SK-N-SH treated with all-trans-retinoic acid at 6 μM for 48 hours (cell line): ENCODE measurements around the gene RNFT2.

Experiments used
- ESRRG ChIP-seq: fragments of 250-450 bp; sonication (Bioruptor Pico); IDR thresholded peaks from 2 replicates; pipeline ENCODE4 v1.6.1; 2021; ENCODE audit warnings: mild to moderate bottlenecking
- ISL1 ChIP-seq: fragments of 250-450 bp; sonication (Bioruptor Pico); IDR thresholded peaks from 2 replicates; pipeline ENCODE4 v2.1.2; 2022; ENCODE audit warnings: mild to moderate bottlenecking, moderate library complexity
- PPARA ChIP-seq: fragments of 250-450 bp; sonication (Bioruptor Pico); IDR thresholded peaks from 2 replicates; pipeline ENCODE4 v1.5.0; 2020; ENCODE audit warnings: mild to moderate bottlenecking, borderline replicate concordance
- RARB ChIP-seq: fragments of 250-450 bp; sonication (Bioruptor Pico); IDR thresholded peaks from 2 replicates; pipeline ENCODE4 v1.8.0; 2021; ENCODE audit warnings: mild to moderate bottlenecking, moderate library complexity
- TCF4 ChIP-seq: fragments of 250-450 bp; sonication (Bioruptor Pico); IDR thresholded peaks from 2 replicates; pipeline ENCODE4 v1.8.0; 2021; ENCODE audit warnings: mild to moderate bottlenecking, moderate library complexity, borderline replicate concordance
- TOX ChIP-seq: fragments of 250-450 bp; sonication (Bioruptor Pico); IDR thresholded peaks from 2 replicates; pipeline ENCODE4 v1.8.0; 2021; ENCODE audit warnings: mild to moderate bottlenecking, moderate library complexity, borderline replicate concordance
- ZFP3 ChIP-seq: fragments of 250-450 bp; sonication (Bioruptor Pico); IDR thresholded peaks from 2 replicates; pipeline ENCODE4 v1.5.0; 2020; ENCODE audit warnings: mild to moderate bottlenecking, moderate library complexity
- ZNF8 ChIP-seq: fragments of 450-650 bp; formaldehyde crosslinking; IDR thresholded peaks from 2 replicates; pipeline ENCODE4 v1.5.0; 2020; ENCODE audit warnings: mild to moderate bottlenecking, moderate library complexity
- TF ChIP-seq, protein P1 (sequence below): fragments of 250-450 bp; sonication (Bioruptor Pico); IDR thresholded peaks from 2 replicates; pipeline ENCODE4 v1.5.0; 2020; ENCODE audit warnings: mild to moderate bottlenecking, moderate library complexity
- TF ChIP-seq, protein P2 (sequence below): fragments of 250-450 bp; sonication (Bioruptor Pico); IDR thresholded peaks from 2 replicates; pipeline ENCODE4 v1.8.0; 2020; ENCODE audit warnings: mild to moderate bottlenecking, moderate library complexity, borderline replicate concordance

DNA sequence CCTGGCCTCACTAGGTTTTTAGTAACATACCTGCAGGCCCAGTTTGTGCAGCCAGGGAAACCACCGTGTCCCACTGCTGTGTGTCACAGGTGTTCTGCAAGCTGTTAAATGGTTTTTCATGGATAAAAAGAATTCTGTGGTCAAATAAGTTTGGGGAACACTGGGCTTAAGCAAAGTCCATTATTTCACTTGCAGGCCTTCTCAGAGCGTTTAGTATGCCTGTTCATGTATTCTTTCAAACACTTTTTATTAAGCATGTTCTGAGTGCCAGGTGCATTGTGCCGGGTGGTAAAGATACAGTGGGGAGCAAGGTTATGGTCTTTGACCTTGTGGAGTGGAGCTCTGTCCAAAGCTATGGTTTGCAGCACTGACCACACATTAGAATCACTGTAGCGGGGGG is 7.4 kb downstream of the RNFT2 start:
- TF ChIP-seq ZFP3 (CRISPR knock-in tag) (no peak), TCF4 (no peak), PPARA (CRISPR knock-in tag) (no peak), TOX (CRISPR knock-in tag) (no peak), ISL1 (no peak), ESRRG (CRISPR knock-in tag) (no peak), ZNF8 (CRISPR knock-in tag) (no peak), RARB (CRISPR knock-in tag) (no peak)
- TF ChIP-seq, protein P1, sequence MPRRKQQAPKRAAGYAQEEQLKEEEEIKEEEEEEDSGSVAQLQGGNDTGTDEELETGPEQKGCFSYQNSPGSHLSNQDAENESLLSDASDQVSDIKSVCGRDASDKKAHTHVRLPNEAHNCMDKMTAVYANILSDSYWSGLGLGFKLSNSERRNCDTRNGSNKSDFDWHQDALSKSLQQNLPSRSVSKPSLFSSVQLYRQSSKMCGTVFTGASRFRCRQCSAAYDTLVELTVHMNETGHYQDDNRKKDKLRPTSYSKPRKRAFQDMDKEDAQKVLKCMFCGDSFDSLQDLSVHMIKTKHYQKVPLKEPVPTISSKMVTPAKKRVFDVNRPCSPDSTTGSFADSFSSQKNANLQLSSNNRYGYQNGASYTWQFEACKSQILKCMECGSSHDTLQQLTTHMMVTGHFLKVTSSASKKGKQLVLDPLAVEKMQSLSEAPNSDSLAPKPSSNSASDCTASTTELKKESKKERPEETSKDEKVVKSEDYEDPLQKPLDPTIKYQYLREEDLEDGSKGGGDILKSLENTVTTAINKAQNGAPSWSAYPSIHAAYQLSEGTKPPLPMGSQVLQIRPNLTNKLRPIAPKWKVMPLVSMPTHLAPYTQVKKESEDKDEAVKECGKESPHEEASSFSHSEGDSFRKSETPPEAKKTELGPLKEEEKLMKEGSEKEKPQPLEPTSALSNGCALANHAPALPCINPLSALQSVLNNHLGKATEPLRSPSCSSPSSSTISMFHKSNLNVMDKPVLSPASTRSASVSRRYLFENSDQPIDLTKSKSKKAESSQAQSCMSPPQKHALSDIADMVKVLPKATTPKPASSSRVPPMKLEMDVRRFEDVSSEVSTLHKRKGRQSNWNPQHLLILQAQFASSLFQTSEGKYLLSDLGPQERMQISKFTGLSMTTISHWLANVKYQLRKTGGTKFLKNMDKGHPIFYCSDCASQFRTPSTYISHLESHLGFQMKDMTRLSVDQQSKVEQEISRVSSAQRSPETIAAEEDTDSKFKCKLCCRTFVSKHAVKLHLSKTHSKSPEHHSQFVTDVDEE (CRISPR knock-in tag), result no peak
- TF ChIP-seq, protein P2, sequence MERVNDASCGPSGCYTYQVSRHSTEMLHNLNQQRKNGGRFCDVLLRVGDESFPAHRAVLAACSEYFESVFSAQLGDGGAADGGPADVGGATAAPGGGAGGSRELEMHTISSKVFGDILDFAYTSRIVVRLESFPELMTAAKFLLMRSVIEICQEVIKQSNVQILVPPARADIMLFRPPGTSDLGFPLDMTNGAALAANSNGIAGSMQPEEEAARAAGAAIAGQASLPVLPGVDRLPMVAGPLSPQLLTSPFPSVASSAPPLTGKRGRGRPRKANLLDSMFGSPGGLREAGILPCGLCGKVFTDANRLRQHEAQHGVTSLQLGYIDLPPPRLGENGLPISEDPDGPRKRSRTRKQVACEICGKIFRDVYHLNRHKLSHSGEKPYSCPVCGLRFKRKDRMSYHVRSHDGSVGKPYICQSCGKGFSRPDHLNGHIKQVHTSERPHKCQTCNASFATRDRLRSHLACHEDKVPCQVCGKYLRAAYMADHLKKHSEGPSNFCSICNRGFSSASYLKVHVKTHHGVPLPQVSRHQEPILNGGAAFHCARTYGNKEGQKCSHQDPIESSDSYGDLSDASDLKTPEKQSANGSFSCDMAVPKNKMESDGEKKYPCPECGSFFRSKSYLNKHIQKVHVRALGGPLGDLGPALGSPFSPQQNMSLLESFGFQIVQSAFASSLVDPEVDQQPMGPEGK (CRISPR knock-in tag), result no peak
